HCT116 (cell line): ENCODE measurements around the gene THSD7A. TPM values are rescaled to one million over a fixed set of nuclear protein-coding genes. Genes with fewer than 3 reads are reported as not detected.

Experiments
- ATAC-seq: fragments of 200-7000 bp; cut with Tn5 transposase; 2 replicates; pipeline ENCODE4 v1.9.1; 2020; ENCODE audit warnings: mild to moderate bottlenecking, moderate library complexity
- BruUV-seq: library from RNA; stranded (reverse); fragments of 400-500 nt; replicated peaks from 2 replicates; lab custom pipeline; 2021; lab: Mats Ljungman, UMichigan
- CTCF ChIA-PET: fragments of 300-600 bp; sonication (Branson Sonifier 250); formaldehyde crosslinking; loops from one replicate; lab custom pipeline; 2021; ENCODE audit warnings: antibody characterized with exemption; lab: Charles Lee
- POLR2A ChIA-PET: fragments of 300-600, 350-600 bp; sonication (Branson Sonifier 250); formaldehyde crosslinking; loops from one replicate; lab custom pipeline; 2021; ENCODE audit warnings: antibody characterized with exemption; lab: Charles Lee
- RAD21 ChIA-PET, 2 experiments: fragments of 300-600 bp; sonication (Branson Sonifier 250); formaldehyde crosslinking; loops; one replicate each; lab custom pipeline; 2023; ENCODE audit warnings: low total read pairs in 2 of 2; ENCODE audit not compliant: uncharacterized antibody in 2 of 2, unreplicated experiment in 2 of 2, low non-redundant PET in 1 of 2; lab: Charles Lee
- DNase-seq: peaks from one replicate; pipeline ENCODE4 v3.0.0-alpha.2; 2010; ENCODE audit warnings: low read depth, low spot score
- H2AFZ ChIP-seq: fragments of 200-600 bp; shearing (Covaris generic), sonication (generic); 2 replicates; pipeline ENCODE4 v1.6.1; 2017; ENCODE audit warnings: low read depth, mixed run types, mixed read lengths, antibody characterized with exemption, low read length; ENCODE audit not compliant: poor library complexity, severe bottlenecking
- H3K27ac ChIP-seq: 2 replicates; pipeline ENCODE4 v1.5.1; 2012; ENCODE audit warnings: low read depth, low read length
- H3K27me3 ChIP-seq: fragments of 200-600 bp; sonication (generic); 2 replicates; pipeline ENCODE4 v1.6.1; 2016; ENCODE audit warnings: mixed run types, low read length, mixed read lengths; ENCODE audit not compliant: insufficient read depth
- H3K36me3 ChIP-seq, 2 experiments: fragments of 200-500 bp in 1 of 2; fragments of 200-600 bp in 1 of 2; sonication (Bioruptor generic) in 1 of 2; sonication (generic) in 1 of 2; 2 replicates each; pipeline versions ENCODE4 v1.5.1 to v1.6.1; 2014 to 2016; ENCODE audit warnings: low read length in 2 of 2, inconsistent platforms in 1 of 2, mixed read lengths in 1 of 2, mixed run types in 1 of 2; ENCODE audit not compliant: insufficient read depth in 2 of 2, control insufficient read depth in 1 of 2
- H3K4me1 ChIP-seq, 2 experiments: fragments of 200-600 bp in 1 of 2; sonication (generic) in 1 of 2; 2 replicates each; pipeline versions ENCODE4 v1.5.1 to v1.6.1; 2012 to 2017; ENCODE audit warnings: low read length in 2 of 2, inconsistent platforms in 1 of 2, mild to moderate bottlenecking in 1 of 2, mixed read lengths in 1 of 2, mixed run types in 1 of 2, moderate library complexity in 1 of 2; ENCODE audit not compliant: insufficient read depth in 2 of 2, control insufficient read depth in 1 of 2
- H3K4me2 ChIP-seq: fragments of 200-600 bp; sonication (generic); 2 replicates; pipeline ENCODE4 v1.6.1; 2017; ENCODE audit warnings: mixed run types, low read length, mixed read lengths
- H3K4me3 ChIP-seq, 2 experiments: fragments of 200-600 bp in 1 of 2; sonication (generic) in 1 of 2; replicated peaks in 1 of 2; 2 replicates each; pipeline ENCODE4 v1.5.1; 2011 to 2016; ENCODE audit warnings: low read length in 2 of 2, control low read depth in 1 of 2, low read depth in 1 of 2, mild to moderate bottlenecking in 1 of 2, mixed read lengths in 1 of 2, mixed run types in 1 of 2
- H3K79me2 ChIP-seq: fragments of 200-600 bp; sonication (generic); 2 replicates; pipeline ENCODE4 v1.6.1; 2017; ENCODE audit warnings: mild to moderate bottlenecking, mixed run types, low read length, moderate library complexity, mixed read lengths; ENCODE audit not compliant: insufficient read depth
- H3K9ac ChIP-seq: fragments of 200-600 bp; sonication (generic); 2 replicates; pipeline ENCODE4 v1.6.1; 2016; ENCODE audit warnings: low read length, mixed read lengths
- H3K9me2 ChIP-seq: fragments of 200-600 bp; sonication (generic), shearing (Covaris generic); 2 replicates; pipeline ENCODE4 v1.6.1; 2017; ENCODE audit warnings: mixed run types, mild to moderate bottlenecking, moderate library complexity; ENCODE audit not compliant: insufficient read depth
- H3K9me3 ChIP-seq, 2 experiments: fragments of 200-500 bp in 1 of 2; fragments of 200-600 bp in 1 of 2; sonication (Bioruptor generic) in 1 of 2; sonication (generic) in 1 of 2; 2 replicates each; pipeline ENCODE4 v1.6.1; 2014 to 2017; ENCODE audit warnings: low read length in 2 of 2, mixed read lengths in 2 of 2, inconsistent platforms in 1 of 2, low read depth in 1 of 2, mild to moderate bottlenecking in 1 of 2, mixed run types in 1 of 2, moderate library complexity in 1 of 2; ENCODE audit not compliant: control insufficient read depth in 1 of 2, insufficient read depth in 1 of 2
- H4K20me1 ChIP-seq: fragments of 200-600 bp; sonication (generic), shearing (Covaris generic); 2 replicates; pipeline ENCODE4 v1.6.1; 2017; ENCODE audit warnings: mixed run types, mild to moderate bottlenecking, moderate library complexity; ENCODE audit not compliant: insufficient read depth
- CBX3 ChIP-seq: IDR thresholded peaks from 2 replicates; pipeline ENCODE4 v1.6.1; 2012; ENCODE audit warnings: low read depth
- CEBPB ChIP-seq: IDR thresholded peaks from 2 replicates; pipeline ENCODE4 v1.6.1; 2012; ENCODE audit warnings: low read depth
- EGR1 ChIP-seq: IDR thresholded peaks from 2 replicates; pipeline ENCODE4 v1.6.1; 2012; ENCODE audit warnings: low read depth
- ELF1 ChIP-seq: IDR thresholded peaks from 2 replicates; pipeline ENCODE4 v1.6.1; 2012; ENCODE audit warnings: low read depth, borderline replicate concordance
- EZH2 ChIP-seq: fragments of 200-600 bp; sonication (generic); IDR thresholded peaks from 2 replicates; pipeline ENCODE4 v1.6.1; 2017; ENCODE audit warnings: antibody characterized with exemption, mixed run types
- EZH2phosphoT487 ChIP-seq: fragments of 200-600 bp; IDR thresholded peaks from 2 replicates; pipeline ENCODE4 v1.6.1; 2018; ENCODE audit warnings: antibody characterized with exemption, borderline replicate concordance
- FOSL1 ChIP-seq: IDR thresholded peaks from 2 replicates; pipeline ENCODE4 v1.6.1; 2012; ENCODE audit warnings: low read depth
- POLR2A ChIP-seq: IDR thresholded peaks from 2 replicates; pipeline ENCODE4 v1.7.0; 2011; ENCODE audit warnings: borderline replicate concordance; ENCODE audit not compliant: insufficient read depth, insufficient read length; ENCODE audit errors: extremely low read depth
- POLR2AphosphoS5 ChIP-seq: IDR thresholded peaks from 2 replicates; pipeline ENCODE4 v1.6.1; 2011; ENCODE audit warnings: mild to moderate bottlenecking, low read depth, low read length, moderate library complexity
- SIN3A ChIP-seq: IDR thresholded peaks from 2 replicates; pipeline ENCODE4 v1.6.1; 2012; ENCODE audit warnings: low read depth
- SP1 ChIP-seq: IDR thresholded peaks from 2 replicates; pipeline ENCODE4 v1.6.1; 2012; ENCODE audit warnings: low read depth
- SRF ChIP-seq: IDR thresholded peaks from 2 replicates; pipeline ENCODE4 v1.6.1; 2012; ENCODE audit warnings: low read depth
- TCF7L2 ChIP-seq: IDR thresholded peaks from 2 replicates; pipeline ENCODE4 v1.7.0; 2011; ENCODE audit warnings: borderline replicate concordance, inconsistent platforms; ENCODE audit not compliant: insufficient read depth, insufficient read length; ENCODE audit errors: extremely low read depth
- YY1 ChIP-seq: IDR thresholded peaks from 2 replicates; pipeline ENCODE4 v1.6.1; 2011; ENCODE audit warnings: low read length, low read depth, moderate library complexity, mild to moderate bottlenecking; ENCODE audit not compliant: insufficient replicate concordance; ENCODE audit errors: extremely low read depth
- ZFX ChIP-seq: fragments of 450-650 bp; IDR thresholded peaks from 2 replicates; pipeline ENCODE4 v1.6.1; 2017
- intact Hi-C: fragments of 100-400 bp; cut with micrococcal nuclease; formaldehyde crosslinking; loops from 2 replicates; pipeline ENCODE4 v1.10.0; 2022
- total RNA-seq: library from RNA; stranded (reverse); gene quantifications from one replicate; pipeline ENCODE4 v1.2.1, GENCODE V29; 2021; ENCODE audit not compliant: unreplicated experiment
- TF ChIP-seq, protein P1 (sequence below): IDR thresholded peaks from 2 replicates; pipeline ENCODE4 v1.6.1; 2011; ENCODE audit warnings: mild to moderate bottlenecking, low read length, moderate library complexity; ENCODE audit not compliant: insufficient replicate concordance; ENCODE audit errors: extremely low read depth
- TF ChIP-seq, protein P2 (sequence below): IDR thresholded peaks from 2 replicates; pipeline ENCODE4 v1.6.1; 2012; ENCODE audit warnings: low read depth
- TF ChIP-seq, protein P3 (sequence below): IDR thresholded peaks from 2 replicates; pipeline ENCODE4 v1.6.1; 2012
- TF ChIP-seq, protein P4 (sequence below): IDR thresholded peaks from 2 replicates; pipeline ENCODE4 v1.6.1; 2012
- TF ChIP-seq, protein P5 (sequence below), 3 experiments: fragments of 200-600 bp in 1 of 3; sonication (generic) in 1 of 3; IDR thresholded peaks in 2 of 3; conservative IDR thresholded peaks in 1 of 3; 2 replicates each; pipeline ENCODE4 v1.5.1; 2012 to 2017; ENCODE audit warnings: low read depth in 2 of 3, low read length in 2 of 3, antibody characterized with exemption in 1 of 3, borderline replicate concordance in 1 of 3, control low read depth in 1 of 3, mild to moderate bottlenecking in 1 of 3, mixed read lengths in 1 of 3, mixed run types in 1 of 3, moderate library complexity in 1 of 3; ENCODE audit not compliant: insufficient read depth in 1 of 3

Gene THSD7A
- total RNA-seq, 1 experiment from 2014 or later, result 0.05 TPM

DNA sequence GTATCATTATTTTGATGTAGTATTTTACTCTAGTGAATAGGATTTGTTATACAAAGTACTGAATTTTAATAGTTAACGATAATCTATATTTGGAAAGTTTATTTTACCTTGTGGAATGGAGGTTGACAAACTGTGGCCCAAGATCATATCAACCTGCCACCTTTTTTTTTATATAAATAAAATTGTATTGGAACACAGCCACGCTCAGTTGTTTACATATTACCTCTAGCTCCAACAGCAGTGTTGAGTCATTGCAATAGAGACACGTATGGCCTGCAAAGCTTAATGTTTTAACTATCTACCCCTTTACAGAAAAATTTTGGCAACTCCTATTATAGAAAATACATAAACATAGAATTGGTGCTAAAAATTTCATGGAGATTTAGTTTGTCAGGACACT lies 239.3 kb downstream of the THSD7A start:
- POLR2A ChIA-PET, result no interaction called here
- Histone ChIP-seq H3K4me2 (no peak overlapping the region), H3K4me1 (no peaks in the 10 kb centered on the region), H2AFZ (no peak overlapping the region), H3K79me2 (no peaks in the 10 kb centered on the region), H3K9me3 (no peaks in the 10 kb centered on the region), H3K4me3 (no peak overlapping the region), H4K20me1 (no peaks in the 10 kb centered on the region), H3K27ac (no peak overlapping the region), H3K9me2 (no peaks in the 10 kb centered on the region), H3K27me3 (no peaks in the 10 kb centered on the region), H3K36me3 (no peaks in the 10 kb centered on the region), H3K9ac (no peak overlapping the region)
- TF ChIP-seq SIN3A (no peak), EZH2 (no peak), EGR1 (no peak), YY1 (no peak), ZFX (no peak), EZH2phosphoT487 (no peak), ELF1 (no peak), TCF7L2 (no peak), POLR2AphosphoS5 (no peak), SRF (no peak), CBX3 (no peak), FOSL1 (no peak), SP1 (no peak), CEBPB (no peak), POLR2A (no peak)
- TF ChIP-seq, protein P1, sequence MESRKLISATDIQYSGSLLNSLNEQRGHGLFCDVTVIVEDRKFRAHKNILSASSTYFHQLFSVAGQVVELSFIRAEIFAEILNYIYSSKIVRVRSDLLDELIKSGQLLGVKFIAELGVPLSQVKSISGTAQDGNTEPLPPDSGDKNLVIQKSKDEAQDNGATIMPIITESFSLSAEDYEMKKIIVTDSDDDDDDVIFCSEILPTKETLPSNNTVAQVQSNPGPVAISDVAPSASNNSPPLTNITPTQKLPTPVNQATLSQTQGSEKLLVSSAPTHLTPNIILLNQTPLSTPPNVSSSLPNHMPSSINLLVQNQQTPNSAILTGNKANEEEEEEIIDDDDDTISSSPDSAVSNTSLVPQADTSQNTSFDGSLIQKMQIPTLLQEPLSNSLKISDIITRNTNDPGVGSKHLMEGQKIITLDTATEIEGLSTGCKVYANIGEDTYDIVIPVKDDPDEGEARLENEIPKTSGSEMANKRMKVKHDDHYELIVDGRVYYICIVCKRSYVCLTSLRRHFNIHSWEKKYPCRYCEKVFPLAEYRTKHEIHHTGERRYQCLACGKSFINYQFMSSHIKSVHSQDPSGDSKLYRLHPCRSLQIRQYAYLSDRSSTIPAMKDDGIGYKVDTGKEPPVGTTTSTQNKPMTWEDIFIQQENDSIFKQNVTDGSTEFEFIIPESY, result no peak
- TF ChIP-seq, protein P2, sequence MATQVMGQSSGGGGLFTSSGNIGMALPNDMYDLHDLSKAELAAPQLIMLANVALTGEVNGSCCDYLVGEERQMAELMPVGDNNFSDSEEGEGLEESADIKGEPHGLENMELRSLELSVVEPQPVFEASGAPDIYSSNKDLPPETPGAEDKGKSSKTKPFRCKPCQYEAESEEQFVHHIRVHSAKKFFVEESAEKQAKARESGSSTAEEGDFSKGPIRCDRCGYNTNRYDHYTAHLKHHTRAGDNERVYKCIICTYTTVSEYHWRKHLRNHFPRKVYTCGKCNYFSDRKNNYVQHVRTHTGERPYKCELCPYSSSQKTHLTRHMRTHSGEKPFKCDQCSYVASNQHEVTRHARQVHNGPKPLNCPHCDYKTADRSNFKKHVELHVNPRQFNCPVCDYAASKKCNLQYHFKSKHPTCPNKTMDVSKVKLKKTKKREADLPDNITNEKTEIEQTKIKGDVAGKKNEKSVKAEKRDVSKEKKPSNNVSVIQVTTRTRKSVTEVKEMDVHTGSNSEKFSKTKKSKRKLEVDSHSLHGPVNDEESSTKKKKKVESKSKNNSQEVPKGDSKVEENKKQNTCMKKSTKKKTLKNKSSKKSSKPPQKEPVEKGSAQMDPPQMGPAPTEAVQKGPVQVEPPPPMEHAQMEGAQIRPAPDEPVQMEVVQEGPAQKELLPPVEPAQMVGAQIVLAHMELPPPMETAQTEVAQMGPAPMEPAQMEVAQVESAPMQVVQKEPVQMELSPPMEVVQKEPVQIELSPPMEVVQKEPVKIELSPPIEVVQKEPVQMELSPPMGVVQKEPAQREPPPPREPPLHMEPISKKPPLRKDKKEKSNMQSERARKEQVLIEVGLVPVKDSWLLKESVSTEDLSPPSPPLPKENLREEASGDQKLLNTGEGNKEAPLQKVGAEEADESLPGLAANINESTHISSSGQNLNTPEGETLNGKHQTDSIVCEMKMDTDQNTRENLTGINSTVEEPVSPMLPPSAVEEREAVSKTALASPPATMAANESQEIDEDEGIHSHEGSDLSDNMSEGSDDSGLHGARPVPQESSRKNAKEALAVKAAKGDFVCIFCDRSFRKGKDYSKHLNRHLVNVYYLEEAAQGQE, result no peak
- TF ChIP-seq, protein P3, sequence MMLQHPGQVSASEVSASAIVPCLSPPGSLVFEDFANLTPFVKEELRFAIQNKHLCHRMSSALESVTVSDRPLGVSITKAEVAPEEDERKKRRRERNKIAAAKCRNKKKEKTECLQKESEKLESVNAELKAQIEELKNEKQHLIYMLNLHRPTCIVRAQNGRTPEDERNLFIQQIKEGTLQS, result no peak
- TF ChIP-seq, protein P4, sequence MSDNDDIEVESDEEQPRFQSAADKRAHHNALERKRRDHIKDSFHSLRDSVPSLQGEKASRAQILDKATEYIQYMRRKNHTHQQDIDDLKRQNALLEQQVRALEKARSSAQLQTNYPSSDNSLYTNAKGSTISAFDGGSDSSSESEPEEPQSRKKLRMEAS, result no peak
- TF ChIP-seq, protein P5, sequence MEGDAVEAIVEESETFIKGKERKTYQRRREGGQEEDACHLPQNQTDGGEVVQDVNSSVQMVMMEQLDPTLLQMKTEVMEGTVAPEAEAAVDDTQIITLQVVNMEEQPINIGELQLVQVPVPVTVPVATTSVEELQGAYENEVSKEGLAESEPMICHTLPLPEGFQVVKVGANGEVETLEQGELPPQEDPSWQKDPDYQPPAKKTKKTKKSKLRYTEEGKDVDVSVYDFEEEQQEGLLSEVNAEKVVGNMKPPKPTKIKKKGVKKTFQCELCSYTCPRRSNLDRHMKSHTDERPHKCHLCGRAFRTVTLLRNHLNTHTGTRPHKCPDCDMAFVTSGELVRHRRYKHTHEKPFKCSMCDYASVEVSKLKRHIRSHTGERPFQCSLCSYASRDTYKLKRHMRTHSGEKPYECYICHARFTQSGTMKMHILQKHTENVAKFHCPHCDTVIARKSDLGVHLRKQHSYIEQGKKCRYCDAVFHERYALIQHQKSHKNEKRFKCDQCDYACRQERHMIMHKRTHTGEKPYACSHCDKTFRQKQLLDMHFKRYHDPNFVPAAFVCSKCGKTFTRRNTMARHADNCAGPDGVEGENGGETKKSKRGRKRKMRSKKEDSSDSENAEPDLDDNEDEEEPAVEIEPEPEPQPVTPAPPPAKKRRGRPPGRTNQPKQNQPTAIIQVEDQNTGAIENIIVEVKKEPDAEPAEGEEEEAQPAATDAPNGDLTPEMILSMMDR (IDR thresholded peaks at IDR 0.05 in 2 of 3, conservative IDR thresholded peaks at IDR 0.05 in 1 of 3; ENCODE audit: borderline replicate concordance in 1 of 3, insufficient read depth in 1 of 3, low read depth in 2 of 3, low read length in 2 of 3), result no peak
- BruUV-seq, result no TSS peak
- ATAC-seq (no peak), DNase-seq (no peak)
- RAD21 ChIA-PET, result no interaction called here
- CTCF ChIA-PET, result no interaction called here
- intact Hi-C loops, result no loop called here
